HG03378 (cell line): ENCODE measurements around the gene SORCS2.

Experiments used
- ATAC-seq: cut with Tn5 transposase; IDR thresholded peaks from one replicate; pipeline ENCODE4 v1.9.1; 2021; ENCODE audit warnings: mild to moderate bottlenecking, moderate library complexity; ENCODE audit not compliant: unreplicated experiment

Gene SORCS2

GRCh38 chr4:7727749-7728148 lies 535.4 kb downstream of the SORCS2 start:
- ATAC-seq = no peak

- no peak for ATAC-seq
Observed at GRCh38 chr4:7731437-7731836, 539.1 kb downstream of the SORCS2 start.

GRCh38 chr4:7732263-7732662 lies 539.9 kb downstream of the SORCS2 start:
- no peak for ATAC-seq

DNA sequence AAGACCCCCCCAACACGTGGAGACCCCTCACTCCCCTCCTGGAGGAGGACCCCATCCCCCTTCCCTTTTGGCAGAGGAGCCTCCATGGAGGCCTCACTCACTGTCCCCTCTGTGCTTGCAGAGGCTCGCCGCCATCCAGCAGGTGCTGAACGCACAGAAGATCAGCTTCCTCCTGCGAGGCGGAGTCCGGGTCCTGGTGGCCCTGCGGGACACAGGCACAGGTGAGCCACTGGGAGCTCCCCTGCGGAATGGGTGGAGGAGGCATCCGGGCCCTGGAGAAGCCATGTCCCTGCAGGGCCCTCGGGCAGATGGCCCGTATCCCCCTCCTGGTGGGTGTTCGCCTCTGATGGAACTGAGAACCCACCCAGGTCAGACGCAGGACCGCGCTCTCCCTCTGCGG lies 540.9 kb downstream of the SORCS2 start:
- no peak for ATAC-seq

DNA sequence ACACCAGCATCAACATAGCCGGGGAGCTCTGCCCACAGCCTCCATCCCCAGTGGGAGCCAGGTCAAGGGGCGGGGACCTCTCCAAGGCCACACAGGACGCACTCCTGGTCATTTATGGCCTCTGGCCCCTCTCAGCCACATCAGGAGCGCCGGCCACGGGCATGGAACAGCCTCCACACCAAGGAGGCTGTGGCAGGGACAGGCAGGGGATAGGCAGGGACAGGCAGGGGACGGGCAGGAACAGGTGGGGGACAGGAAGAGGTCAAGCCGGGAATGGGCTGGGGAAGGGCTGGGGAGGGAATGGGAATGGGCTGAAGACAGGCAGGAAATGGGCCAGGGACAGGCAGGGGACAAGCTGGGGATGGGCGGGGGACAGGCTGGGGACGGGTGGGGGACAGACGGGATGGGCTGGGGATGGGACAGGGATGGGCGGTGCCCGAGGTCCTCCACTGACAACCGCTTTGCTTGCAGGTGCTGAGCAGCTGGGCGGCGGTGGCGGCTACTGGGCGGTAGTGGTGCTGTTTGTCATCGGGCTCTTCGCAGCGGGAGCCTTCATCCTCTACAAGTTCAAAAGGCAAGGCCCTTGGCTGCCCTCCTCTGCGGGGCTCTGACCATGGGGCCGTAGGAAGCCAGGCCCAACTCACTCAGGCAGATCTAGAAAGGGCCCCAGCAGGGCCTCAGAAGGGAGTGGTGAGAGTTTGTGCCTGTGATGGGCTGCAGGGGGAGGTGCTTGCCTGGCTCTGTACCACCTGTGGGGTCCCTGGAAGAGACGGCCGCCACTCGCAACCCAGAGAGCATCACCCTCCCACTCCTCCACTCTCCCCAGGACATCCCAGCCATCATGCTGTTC lies 541.7 kb downstream of the SORCS2 start:
- ATAC-seq = no peak

DNA sequence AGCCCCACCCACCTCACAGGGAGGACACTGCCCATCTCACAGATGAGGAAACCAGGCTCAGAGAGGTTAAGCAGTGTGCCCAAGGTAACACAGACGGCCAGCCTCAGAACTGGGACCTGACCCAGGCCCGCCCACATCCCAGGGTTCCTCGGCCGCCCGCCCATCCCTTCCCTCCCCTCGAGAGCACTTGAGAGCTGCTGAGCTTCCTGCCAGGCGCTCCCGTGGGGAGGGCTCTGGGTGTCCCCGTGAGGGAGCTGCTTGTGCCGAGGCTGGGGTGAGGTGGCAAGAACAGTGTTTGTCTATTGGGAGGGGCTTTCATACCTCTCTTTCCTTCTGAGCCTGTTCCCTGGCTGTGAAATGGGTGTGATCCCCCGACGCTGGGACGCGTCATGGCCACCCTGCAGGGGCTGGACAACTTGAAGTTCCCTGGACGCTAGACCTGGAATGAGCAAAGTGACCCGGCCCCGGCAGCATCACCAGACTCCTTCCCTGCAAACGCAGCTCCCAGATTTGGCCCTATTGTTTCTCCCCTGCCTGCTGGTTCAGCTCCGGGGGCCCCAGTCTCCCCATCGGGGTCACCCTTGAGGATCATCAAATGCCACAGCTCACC lies 542.4 kb downstream of the SORCS2 start:
- ATAC-seq = no peak

DNA sequence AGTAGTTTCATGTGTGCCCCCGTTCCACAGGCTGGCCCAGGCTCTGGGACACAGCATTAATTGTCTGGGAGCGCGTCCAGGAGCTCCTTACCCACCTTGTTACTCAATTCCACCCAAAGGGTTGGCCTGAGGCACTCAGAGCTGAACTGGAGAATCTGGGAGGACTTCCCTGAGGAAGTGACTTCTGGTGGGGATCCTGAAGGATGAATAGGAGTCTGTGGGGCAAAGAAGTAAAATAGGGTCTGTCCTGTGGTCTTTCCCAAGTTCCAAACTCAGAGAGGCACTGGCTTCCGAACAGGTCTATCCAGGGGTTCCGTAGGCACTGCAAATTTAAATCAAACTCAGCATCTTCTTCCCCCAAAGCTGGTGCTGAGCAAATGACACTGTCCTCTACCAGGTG lies 543.1 kb downstream of the SORCS2 start:
- ATAC-seq = no peak

GRCh38 chr4:7735961-7736360 lies 543.6 kb downstream of the SORCS2 start:
- ATAC-seq = no peak

DNA sequence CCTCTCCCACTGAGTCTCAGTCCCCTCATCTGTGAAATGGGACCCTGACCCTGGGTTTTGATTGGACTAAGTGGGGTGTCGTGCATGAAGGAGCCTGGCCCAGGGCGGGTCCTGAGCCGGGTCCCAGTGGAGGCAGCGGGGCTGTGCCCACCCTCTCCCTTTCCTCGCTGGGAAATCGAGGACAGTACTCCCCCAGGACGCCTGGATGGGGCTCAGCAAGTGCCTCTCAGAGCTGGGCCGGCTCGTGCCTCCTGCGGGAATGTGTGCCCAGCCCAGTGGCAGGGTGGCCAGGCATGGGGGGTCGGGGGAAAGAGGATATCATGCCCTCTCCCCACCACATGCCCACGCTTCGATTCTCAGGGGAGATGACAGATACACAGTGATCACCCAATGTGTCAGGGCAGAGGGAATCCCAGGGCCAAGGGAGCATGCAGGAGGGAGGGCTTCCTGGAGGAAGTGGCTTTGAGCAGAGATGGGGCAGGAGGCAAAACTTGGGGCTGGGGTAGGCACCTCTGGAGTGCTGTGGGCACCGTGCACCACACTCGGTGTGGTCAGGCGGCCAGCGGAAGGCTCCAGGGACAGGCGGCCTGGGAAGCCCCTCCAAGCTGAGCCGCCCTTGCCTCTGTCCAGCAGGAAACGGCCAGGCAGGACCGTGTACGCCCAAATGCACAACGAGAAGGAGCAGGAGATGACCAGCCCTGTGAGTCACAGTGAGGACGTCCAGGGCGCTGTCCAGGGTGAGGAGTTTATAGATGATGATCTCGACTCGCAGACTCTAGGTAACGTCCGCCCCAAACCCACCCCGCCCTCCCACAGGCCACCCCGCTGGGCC lies 544.3 kb downstream of the SORCS2 start:
- no peak for ATAC-seq

- no peak for ATAC-seq
Observed at GRCh38 chr4:7737268-7737645, 544.9 kb downstream of the SORCS2 start.

DNA sequence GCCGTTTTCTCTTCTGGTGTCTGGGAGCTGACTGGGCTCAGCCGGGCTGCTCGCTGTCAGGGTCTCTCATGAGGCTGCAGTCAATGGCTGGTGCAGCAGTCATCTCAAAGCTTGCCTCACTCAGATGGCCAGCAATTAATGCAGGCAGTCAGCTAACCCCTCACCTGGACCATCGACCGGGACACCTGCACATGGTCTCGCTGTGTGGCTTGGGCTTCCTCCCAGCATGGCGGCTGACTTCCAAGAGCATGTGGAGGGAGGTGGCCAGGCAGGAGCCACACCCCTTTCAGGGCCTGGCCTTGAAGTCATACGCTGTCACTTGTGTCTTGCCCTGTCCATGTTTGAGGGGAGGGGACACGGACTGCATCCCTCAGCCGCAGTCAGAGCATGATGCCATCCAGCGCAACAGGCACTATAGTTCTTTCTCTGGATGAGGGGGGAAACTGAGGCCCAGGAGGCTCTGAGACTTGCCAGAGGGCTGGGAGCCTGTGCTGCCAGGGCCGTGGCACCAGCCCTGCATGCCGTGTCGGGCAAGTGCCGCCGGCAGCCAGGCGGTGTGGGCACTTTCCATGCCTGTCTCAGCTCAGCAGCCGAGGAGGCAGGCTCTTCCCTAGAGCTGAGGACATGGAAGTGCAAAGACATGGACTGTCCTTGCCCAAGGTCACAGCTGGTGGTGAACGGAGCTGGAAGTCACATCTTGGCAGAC lies 545.6 kb downstream of the SORCS2 start:
- ATAC-seq = no peak

DNA sequence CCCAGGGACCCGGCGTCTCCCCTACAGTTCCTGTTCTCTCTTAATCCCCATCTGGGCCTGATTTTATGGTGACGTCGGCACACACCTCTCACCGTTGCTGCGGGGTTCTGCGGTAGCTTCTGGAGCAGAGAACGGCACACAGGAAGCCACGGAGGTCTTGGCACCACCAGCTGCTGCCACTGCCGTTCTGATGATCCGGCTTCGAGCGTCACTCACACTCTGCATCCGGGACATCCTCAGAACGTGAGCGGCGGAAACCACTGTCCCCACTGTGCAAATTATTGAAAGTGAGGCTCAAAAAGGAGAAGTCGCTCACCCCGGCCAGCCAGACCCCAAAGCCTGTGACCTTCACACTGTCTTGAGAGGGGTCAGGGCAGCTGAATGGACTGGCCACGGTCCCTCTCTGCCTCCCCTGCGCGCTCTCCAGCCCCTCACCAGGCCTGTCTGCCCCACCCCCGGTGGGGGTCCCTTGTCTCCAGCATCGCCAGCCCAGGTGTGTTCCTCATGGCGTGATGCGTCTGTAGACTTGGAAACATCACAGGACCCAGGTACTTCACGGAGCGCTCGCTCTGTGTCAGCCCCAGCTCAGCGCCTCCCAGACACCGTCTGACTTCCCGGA lies 546.2 kb downstream of the SORCS2 start:
- no peak for ATAC-seq

DNA sequence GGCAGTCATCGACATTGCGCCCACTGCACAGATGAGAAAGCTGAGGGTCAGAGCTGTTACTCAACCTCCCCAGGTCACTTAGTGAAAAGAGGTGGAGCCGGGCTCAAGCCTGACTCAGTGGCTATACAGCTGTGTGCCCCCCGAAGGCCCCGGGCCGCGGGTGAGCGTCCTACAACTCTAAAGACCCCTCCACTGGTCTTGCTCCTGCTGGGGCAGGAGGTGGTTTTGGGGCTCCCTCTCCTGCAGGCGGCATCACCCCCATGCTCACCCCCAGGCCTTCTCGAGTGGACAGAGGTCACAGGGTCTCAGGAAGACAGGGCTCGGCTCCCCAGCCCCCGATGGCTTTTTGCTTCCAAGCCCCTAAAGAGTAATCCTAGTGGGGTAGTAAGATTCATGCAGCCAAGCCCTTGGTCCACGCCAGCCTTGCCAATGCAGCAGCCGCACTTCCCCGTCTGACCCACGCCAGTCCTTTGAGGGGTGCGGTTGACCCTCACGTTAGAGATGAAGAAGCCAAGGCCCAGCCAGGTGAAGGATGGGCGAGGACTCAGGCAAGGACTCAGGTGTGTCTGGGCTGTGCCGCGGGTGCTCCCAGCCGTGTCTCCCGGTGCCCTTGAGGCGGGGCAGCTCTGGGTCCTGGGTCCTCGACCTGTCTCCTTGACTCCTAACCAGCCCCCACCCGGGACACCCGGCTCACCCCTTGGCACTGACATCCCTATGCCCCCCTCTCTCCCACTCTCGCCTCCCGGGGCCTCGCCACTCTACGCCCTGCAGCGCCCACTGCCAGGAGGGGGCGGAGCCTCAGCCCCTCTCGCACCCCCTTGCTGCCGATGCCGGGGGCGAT lies 547.0 kb downstream of the SORCS2 start:
- ATAC-seq = no peak

DNA sequence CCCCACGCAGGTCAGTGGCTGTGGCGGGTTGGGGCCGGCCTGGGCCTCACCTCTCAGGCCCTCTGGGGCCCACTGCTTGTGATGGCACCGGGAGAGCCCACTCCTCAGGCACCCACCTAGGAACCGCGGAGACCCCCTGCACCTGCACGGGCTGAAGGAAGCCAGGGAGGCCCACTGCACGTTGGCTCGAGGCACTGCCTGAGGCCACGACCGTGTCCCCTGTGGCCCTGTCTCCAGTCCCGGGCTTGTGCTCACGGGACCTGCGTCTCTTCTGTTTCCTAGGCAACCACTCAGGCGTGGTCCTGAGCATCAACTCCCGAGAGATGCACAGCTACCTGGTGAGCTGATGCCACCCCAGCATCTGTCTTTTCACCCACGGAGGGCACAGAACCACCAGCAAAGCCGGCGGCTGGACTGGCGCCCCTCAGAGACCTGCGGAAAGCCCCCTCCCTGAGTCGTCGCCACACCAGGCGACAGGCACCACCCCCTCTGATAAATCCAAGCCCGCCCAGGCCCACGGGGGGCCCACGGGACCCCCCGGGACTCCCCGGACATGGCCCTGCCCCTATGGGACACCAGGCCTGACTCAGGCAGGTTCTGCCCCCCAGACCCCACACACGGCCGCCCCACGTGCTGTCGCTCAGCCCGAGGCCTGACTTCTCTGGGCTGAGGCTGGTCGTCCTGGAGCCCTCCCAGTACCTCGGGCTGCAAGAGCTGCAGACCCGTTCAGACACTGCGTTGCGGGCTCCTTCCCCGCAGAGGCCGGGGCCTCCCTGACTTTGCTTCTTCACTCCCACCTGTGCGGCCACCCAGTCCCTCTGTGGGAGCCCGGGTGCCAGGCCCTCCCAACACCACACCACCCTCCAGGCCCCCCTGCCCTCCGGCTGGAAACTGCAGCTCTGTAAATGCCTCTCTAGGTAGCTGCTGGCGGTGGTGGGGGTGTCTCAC lies 547.9 kb downstream of the SORCS2 start:
- no peak for ATAC-seq

- no peak for ATAC-seq
Observed at GRCh38 chr4:7740866-7741525, 548.7 kb downstream of the SORCS2 start.

- ATAC-seq = no peak
Observed at GRCh38 chr4:7741946-7742806, 549.8 kb downstream of the SORCS2 start.

- ATAC-seq = no peak
Observed at GRCh38 chr4:7742807-7743280, 550.5 kb downstream of the SORCS2 start.
